Measurements from ENCODE around the gene POLE3.
"Not testable (repeated sequence)": the region's sequence is repeated elsewhere in the genome, so short reads cannot be mapped to it uniquely, and the experiment has no call there.

POLE3 gene, protein sequence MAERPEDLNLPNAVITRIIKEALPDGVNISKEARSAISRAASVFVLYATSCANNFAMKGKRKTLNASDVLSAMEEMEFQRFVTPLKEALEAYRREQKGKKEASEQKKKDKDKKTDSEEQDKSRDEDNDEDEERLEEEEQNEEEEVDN

DNA sequence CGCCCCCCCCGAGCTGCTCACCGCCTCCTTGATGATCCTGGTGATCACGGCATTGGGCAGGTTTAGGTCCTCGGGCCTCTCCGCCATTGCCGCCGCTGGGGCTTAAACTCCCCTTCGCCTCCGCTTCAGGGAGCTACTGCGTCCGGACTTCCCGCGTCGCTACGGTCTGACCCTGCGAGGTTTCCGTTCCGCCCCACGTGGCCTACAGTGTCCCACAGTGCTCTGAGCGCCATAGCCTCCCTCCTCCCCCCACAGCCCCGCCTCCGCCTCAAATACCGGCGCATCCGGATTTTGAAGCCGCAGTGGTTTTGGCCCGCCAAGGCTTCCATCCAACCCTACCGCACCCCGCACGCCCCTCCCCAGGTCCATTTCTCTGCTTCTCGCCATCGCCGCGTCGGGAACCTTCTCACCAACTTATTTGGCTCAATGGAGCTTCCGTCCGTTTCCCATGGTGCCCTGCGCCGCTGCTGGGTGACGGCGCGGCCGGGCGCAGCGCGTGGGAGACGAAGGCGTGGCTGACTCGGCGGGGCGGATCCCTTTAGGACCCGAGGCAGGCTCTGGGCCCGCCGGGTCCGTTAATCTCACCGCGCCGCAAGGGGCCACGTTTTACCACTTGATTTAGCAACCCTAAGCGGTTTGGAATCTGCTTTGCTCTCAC is at the start of gene POLE3, which contains the start of gene C9orf43:
Gene POLE3 (minus strand): TSS at position 469 of the 658 bp plus-strand sequence. CDS start 382 bp downstream, at position 87.
Gene C9orf43 (plus strand): TSS at position 541 of the 658 bp plus-strand sequence. CDS start 2,747 bp downstream, outside the sequence.
- DNase-seq: peak; percentile 95

DNA sequence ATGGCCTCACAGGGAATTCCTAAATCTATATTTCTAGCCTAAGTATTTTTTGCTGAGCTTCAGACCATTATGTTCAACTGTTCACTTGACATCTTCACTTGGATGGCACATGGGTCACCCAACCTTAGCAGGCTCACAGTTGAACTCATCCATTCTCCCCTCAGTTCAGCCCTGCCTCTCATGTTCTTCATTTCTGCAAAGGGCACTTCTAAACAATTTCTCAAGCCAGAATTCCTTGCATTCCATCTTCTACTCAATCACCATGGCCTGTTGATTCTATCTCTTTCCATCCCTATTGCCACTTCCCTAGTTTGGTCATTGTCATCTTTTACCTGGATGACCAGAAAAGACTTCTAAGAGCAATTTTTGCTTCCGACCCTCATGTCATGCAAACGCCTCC is 45.8 kb upstream of the POLE3 start:
- DNase-seq: no peak

DNA sequence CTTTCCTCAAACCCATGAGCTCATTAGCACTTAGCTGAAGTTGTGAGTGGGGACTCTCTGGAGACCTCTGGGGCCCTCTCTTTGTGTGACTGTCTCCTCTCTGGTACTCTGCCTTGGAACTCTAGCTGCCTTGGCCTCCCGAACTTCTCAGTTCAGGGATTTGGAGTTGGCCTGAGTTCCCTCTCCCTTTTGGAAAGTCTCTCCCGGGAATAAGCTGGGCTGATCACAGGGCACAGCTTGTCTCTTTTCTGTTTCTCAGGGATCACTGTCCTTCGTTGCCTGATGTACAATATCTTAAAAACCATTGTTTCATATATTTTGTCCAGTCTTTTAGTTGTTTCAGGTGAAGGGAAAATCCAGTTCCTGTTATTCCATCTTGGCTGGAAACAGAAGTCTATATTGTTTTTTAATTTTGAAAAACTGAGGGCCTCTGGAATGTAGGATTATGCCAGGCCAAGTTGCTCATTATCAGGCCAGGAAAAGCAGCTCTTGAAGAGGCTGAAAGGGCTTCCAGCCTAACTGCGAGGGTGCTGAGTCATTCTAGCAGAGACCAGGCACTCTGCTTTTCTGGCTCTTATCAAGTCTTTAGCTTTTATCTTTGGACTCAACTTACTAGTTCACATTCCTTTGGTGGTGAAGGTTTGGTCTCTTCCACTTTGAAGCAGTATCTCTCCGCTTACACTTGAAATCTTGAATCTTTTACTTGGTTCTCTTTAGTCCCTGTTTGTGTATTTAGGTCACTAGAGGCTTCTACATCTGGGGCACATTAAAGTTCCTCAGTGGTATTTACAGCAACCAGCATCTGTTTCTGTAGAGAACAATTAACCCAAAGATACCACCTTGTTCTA is 44.7 kb upstream of the POLE3 start:
- DNase-seq: no peak

DNA sequence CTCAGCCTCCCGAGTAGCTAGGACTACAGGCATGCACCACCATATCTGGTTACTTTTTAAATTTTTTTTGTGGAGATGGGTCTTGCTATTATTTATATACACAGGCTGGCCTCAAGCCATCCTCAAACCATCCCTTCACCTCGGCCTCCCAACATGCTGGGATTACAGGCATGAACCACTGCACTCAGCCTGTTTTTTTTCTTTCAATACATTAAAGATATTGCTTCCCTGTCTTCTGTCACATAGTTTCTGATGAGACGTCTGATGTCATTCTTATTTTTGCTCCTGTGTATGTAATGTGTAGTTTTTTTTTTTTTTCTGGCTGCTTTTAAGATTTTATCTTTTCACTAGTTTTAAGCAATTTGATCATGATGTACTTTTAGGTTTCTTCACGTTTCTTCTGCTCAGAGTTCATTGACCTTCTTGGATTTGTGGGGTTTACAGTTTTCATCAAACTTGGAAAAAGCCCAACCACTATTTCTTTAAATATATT is 41.7 kb upstream of the POLE3 start:
- DNase-seq: no peak

DNA sequence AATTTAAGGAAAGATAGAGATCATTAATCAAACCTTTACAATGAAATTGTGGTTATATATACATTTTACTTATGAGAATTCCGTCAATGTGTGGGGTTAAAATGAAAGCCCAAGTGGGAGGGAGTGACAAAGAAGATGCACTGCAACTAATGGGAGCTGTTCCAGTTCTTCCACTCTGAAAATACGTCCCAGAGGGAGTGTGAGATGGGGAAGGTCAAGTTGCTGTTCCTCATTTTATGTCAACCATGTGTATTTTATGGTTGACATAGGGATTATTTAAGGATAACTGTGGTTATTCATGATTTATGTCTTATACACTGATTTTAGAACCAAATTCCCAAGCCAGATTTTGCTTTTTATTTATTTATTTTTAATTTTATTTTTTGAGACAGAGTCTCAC is 38.9 kb upstream of the POLE3 start:
- no peak for DNase-seq

DNA sequence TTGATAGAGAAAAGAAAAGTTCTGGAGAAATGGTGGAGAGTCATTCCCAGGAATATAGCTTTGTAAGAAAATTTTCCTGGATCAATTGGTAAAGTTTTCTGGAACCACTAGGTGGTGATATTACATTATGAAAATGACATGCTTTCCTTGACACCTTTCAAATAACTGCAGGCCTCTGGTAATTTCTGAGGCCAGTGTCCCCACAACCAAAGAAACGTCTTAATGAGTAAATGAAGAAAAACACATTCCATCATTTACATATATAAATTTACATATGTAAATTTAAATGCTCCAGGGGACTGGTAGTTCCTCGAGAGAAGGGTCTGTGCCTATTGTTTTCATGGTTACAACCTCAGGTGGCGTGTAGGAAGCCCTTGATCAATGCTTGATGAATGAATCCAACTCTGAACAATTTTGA is 35.9 kb upstream of the POLE3 start:
- DNase-seq: no peak

DNA sequence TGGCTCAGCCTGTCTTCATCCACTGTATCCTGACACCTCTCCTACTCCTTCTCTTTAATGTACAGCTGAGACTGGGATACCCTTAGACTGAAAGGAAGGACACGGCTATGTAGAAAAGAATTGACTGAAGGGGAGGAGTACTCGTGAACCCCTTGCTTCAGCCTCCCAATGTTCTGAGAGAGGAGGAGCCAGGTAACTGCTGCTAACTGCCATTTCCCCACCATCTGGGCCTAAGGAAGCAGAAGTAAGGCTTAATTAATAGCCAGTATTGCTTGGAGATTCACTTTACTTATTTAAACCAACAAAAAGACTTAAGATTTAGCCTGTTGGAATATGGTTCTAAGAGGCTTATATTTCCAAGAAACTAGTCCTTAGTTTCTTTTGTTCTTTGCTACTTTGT is 34.3 kb upstream of the POLE3 start:
- DNase-seq: no peak

DNA sequence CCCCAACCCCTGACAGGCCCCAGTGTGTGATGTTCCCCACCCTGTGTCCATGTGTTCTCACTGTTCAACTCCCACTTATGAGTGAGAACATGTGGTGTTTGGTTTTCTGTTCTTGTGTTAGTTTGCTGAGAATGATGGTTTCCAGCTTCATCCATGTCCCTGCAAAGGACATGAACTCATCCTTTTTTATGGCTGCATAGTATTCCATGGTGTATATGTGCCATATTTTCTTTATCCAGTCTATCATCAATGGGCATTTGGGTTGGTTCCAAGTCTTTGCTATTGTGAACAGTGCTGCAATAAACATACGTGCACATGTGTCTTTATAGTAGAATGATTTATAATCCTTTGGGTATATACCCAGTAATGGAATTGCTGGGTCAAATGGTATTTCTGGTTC is 27.2 kb upstream of the POLE3 start:
- DNase-seq: not testable (repeated sequence)

DNA sequence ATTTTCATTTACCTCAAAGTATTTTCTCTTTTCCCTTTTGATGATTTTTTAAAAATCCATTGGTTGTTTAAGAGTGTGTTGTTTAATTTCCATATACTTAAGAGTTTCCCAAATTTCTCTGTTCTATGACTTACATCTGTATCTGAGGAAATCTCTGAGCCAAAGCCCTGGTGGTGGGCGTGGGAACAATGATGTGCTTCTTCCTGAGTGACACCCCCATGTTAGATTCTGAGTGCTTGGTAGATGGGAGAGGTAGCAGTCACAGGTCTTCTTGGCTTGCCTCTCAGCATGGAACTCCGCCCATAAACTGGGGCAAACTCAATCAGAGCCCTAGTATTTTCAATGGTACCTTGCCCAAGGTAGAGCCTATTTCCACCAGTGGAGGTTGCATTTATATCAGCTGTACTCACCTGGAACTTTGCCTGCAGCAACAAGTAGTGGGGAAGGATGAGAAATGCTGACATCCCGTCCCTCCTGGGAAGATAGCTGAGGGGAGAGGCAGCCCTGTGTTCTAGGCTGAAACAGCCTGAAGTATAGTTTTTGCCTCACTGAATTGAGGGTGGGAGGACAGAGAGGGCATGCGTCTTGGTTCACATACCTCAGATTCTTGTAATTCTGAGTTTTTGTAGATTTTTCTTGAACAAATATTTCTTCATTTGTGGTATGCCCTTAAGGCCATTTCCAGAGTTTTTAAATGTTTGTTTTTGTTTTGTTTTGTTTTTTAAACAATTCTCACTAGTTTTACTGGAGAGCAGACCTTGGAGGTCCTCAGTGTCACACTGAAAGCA is 26.4 kb upstream of the POLE3 start:
- no peak for DNase-seq

DNA sequence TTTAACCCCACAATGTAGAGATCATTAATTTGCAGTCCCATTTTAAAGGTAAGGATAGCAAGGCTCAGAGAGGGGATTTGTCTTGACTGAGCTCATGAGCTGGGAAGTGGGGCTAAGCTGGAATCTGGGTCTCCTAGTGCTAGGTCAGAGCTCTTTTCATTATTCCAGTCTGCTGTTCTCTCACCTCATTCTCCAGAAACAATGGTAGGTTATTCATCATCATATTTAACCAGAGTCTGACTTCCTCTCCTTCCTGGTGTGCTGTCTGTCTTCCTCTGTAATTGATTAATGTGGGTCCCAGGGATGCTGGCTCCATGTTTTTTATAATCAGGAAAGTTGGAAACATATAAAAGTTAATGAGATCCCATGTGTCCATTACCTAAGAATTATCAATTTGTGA is 20.7 kb upstream of the POLE3 start:
- no peak for DNase-seq

DNA sequence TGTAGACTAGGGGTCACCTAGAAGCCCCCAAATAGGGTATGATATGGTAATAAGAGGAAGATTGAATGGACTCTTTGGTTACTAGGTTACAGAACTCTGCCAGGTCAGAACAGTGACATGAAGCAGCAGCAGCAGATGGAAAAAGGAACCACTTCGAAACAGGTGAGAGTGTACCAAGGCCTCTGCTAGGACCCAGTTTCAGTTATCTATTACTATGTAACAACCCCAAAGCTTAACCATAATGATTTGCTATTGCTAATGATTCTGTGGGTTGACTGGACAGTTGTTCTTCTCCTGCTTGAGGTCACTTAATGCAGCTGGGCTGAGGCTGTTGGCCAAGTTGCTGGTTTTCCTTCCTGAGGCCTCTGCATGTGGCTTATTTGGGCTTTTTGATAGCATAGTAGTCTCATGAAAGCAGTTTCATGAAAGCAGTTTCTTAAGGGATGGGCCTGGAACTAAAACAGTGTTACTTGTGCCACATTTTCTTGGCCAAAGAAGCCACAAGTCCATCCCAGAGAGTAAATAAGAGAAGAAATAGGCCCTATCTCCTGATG is 17.7 kb upstream of the POLE3 start:
- DNase-seq: no peak

DNA sequence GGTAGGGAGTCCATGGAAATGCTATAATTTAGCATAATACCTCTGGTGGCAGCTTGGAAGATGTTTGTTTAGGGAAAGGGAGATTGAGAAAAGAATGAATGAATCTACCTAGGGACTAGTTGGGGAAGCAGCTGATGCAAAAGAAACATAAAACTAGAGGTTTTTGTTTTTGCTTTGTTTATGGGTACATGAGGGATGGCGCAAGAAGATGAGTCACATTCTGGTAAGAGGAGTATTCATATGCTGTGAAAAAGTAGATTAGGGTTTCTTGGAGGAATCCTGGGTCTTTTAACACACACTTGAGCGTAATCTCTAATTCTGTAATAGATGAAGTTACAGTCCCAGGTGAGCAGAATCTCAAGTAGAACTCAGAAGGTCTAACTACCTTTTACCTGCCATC is 17.2 kb upstream of the POLE3 start:
- DNase-seq: no peak

DNA sequence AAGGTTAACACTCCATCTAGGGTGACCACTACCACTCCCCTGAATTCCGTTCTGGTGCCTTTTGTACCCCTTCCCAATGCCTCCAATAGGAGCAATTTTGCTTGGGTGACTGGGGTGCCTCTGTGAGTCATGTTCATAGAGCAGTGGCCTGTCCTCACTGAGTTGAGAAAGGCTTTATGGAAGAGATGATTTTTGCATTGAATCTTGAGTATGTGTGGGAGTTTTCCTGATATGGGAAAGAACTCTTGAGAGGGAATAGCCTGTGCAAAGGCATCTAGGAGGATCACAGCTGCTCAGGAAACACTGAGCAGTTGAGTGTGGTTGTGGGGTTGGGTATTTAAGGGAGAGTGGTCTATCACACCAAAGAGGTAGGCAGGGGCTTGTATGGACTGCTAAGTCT is 16.2 kb upstream of the POLE3 start:
- no peak for DNase-seq

DNA sequence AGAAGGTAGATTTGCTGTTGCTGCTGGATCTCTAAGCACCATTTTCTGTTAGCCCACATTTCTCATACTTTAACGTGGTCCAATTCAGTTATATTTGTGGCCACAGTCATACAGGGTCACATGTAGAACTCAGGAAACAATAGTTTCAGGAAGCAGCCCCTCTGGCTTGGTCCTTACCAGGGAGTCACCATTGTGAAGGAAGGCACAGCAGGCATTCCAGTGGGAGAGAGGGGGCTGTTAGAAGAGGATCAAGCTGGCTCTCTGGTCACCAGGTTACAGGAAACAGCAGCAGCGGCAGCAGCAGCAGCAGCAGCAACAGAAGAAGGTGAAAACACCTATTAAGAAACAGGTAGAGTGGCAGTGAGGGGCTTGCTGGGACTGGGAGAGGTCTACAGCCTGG is 14.6 kb upstream of the POLE3 start:
- no peak for DNase-seq

DNA sequence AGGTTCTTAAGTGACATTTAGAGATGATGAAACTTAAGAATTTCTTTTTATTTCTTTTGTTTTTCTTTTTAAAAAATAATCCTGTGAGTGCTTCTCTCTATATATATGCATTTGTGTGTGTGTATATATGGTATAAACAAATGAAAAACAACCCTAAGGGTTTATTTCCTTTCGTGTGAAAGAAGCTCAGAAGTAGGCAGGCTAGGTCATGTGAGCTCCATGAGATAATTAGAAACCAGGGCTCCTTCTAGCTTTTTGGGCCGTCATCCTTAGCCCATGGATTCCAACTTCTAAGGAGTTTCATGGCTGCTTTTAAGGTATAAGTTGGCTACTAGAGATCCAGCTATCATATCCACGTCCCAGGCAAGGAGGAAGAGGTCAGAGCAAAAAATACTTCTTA is 11.3 kb upstream of the POLE3 start:
- no peak for DNase-seq

DNA sequence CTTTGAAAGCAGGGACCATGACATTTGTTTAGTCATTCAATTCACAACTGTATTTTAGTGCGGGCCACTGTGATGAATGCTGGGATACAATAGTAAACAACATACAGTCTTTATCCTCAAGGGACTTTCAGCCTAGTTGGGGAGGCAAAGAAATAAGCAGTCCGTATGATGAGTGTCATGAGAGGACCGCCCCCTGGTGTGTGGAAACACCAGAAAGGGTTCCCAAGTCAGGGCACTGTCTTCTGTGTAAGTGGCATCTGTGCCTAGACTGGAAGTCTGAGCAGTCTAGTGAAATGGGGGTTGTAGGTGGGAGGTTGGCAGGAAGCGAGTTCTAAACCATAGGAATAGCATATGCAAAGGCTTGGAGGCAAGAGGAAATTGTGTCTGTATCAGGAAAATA is 6.9 kb upstream of the POLE3 start:
- no peak for DNase-seq

DNA sequence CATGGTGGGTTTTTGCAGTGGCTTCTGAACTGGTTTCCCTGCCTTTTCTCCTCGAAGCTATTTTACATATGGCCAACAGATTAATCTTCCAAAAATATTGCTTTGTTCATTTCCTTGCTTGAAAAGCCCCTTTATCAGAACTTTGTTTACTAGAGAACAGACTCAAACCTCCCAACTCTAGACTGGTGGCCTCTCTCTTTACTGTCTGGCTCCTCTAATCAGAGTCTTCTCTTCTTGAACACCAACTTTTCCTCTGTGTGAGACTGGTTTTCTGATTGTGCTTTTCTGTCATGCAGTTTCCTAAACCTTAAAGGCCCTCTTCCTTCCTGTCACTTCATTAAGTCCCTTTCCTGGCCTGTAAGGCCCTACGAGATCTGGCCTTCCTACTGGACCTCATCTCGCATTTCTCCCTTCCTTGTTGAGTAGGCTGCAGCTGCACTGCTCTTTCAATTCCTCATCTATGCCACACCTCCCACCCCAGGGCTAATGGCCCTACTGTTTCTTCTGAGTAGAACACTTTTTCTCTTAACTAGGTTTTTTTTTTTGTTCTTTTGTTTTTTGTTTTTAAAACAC is 5.8 kb upstream of the POLE3 start:
- DNase-seq: no peak

DNA sequence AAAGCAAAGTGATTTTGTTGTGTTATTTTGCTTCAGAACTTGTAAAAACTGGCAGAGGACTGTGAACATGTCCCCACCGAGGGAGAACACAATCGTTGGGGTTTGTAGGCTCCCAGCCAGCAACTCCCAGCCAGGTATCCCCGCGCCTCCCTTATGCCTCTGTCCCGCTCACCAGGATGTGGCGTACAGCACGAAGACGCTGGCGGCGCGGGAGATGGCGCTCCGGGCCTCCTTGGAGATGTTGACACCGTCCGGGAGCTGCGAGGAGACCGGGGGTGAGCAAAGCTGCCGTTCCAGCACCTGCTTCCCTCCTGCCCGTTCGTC is 630 bp downstream of the POLE3 start:
- no peak for DNase-seq

DNA sequence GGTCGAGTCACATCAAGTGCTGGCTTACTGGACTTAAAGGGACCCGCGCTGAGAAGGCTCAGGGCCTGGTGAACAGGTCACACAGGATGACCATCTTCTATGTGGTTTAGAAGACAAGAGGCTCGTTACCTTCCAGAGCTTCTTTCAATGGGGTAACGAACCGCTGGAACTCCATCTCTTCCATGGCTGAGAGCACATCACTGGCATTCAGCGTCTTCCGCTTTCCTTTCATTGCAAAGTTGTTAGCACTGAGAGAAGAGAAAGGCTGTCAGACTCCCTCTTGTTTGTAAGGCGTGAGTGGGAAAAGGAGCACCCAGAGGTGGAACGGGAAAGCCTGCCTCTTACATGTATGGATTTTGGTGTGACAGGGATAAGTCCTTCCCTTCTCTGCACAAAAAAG is 994 bp downstream of the POLE3 start:
- DNase-seq: no peak

DNA sequence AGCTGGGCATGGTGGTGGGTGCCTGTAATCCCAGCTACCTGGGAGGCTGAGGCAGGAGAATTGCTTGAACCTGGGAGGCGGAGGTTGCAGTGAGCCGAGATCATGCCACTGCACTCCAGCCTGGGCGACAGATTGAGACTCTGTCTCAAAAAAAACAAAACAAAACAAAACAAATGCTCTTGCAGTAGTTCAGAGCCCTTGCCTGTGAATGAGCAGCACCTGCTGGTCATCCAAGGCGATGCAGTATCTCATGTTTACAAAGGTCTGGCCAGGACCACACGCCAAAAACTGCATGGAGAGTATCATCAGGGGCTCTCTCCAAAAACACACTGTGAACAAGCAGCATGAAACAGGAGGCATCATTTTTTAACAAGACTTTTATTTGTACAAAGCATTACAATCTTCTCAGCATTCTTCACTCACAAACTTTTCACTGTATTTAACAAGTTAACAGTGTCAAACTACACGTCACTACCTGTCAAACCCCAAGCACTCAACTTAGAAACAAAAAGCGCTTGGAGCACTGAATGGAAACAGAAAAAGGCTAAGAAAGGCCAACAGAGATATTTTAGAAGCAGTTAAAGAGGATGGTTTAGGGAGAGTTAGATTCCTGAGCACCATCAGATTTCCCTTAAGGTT is 3.5 kb downstream of the POLE3 start:
- peak; percentile 28 for DNase-seq

DNA sequence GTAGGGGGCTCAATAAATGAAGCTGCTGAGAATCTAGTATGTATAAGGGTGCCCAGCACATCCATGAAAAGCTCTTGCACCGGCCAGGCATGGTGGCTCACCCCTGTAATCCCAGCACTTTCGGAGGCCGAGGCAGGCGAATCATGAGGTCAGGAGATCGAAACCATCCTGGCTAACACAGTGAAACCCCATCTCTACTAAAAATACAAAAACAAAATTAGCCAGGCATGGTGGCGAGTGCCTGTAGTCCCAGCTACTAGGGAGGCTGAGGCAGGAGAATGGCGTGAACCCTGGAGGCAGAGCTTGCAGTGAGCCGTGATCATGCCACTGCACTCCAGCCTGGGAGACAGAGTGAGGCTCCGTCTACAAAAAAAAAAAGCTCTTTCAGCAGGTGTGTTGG is 4.1 kb downstream of the POLE3 start:
- not testable (repeated sequence) for DNase-seq

DNA sequence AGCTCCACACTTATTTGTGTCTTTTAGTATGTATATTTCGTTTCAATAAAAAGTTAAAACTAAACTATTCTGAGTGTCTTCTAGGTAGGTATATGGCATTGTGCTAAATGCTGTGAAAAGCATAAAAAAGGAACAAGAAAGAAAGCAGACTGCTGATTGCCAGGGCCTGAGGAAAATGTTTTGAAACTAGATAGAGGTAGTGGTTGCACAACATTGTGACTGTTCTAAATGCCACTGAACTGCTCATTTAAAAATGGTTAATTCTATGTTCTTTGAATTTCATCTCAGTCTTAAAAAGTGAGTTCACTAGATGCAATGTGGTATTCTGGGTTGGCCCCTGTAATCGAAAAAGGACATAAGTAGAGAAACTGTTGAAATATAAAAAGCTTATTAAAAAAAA is 6.8 kb downstream of the POLE3 start:
- DNase-seq: no peak
